ENCODE results near the gene XRCC4.

GRCh38 chr5:83107692-83108420 is 30.5 kb downstream of the XRCC4 start:
- TF ChIP-seq, protein P1, sequence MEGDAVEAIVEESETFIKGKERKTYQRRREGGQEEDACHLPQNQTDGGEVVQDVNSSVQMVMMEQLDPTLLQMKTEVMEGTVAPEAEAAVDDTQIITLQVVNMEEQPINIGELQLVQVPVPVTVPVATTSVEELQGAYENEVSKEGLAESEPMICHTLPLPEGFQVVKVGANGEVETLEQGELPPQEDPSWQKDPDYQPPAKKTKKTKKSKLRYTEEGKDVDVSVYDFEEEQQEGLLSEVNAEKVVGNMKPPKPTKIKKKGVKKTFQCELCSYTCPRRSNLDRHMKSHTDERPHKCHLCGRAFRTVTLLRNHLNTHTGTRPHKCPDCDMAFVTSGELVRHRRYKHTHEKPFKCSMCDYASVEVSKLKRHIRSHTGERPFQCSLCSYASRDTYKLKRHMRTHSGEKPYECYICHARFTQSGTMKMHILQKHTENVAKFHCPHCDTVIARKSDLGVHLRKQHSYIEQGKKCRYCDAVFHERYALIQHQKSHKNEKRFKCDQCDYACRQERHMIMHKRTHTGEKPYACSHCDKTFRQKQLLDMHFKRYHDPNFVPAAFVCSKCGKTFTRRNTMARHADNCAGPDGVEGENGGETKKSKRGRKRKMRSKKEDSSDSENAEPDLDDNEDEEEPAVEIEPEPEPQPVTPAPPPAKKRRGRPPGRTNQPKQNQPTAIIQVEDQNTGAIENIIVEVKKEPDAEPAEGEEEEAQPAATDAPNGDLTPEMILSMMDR (IDR thresholded peaks at IDR 0.05), result no peak
- no peak for TF ChIP-seq EP300 (IDR thresholded peaks at IDR 0.05)
- TF ChIP-seq POLR2A (IDR thresholded peaks at IDR 0.05), result no peak
